ENCODE data around the gene MPP3.

MPP3 gene

DNA sequence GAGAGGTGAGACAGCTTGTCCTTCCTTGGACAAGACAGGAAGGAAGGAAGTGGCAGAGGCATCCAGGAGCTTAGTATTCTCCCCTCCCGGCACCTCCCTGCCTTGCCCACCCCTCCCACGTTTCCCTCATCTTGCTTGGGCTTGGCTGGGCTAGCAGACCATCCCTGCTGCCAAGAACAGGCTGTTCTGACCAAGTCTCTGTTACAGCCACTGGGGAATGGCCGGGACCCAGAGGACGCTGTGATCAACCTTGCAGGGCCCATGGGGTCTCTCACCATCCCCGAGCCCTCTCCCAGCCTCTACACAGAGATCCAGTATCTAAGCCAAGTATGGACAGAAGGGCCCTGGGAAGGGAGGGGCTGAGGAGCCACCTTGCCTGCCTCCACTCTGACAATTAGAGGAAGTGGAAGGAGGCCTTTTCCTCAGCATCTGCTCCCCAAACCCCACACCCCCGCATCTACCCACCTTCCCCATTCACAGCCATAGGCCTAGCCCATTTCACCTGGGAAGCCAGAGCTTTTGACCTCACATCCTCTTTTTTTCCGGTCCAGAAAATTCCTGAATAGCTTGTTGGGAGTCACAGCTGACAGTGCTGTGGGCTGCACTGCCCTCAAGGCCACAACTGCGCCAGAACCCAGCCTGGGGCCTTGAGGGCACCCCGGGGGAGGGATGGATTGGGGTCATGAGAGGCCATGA lies 28.1 kb upstream of the MPP3 start:
- no peak for DNase-seq

- DNase-seq, result no peak
These were observed 27.3 kb upstream of the MPP3 start for GRCh38 chr17:43860077-43860725.

DNA sequence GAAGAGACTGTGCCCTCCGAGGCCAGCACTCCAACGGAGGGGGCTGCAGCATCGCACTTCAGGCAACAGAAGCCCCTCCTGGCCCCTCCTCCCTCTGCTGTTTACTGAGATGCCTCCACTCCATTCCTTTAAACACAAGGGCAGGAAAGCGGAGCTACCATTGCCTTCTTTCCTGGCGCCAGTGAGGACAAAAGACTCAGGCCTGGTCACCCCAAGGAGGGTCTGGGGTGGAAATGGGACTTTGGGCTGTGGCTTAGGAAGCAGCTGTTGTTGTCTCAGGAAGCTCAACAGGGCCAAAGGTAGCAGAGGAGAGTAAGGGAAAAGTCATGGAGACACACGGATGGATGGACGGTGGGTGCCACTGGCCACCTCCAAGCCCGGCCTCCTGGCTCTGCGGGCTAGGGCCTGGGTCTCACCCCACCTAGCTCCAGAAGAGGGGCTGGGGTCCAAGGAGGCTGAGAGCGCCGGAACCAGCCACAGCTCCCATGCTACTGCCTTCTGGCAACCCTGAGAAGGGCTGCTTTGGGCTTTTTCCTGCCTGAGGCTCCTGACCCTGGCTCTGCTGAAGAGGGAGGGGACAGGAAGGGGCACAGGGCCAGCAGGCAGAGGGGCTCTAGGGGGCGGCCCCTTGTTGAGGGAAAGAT lies 25.1 kb upstream of the MPP3 start:
- DNase-seq, result no peak

DNA sequence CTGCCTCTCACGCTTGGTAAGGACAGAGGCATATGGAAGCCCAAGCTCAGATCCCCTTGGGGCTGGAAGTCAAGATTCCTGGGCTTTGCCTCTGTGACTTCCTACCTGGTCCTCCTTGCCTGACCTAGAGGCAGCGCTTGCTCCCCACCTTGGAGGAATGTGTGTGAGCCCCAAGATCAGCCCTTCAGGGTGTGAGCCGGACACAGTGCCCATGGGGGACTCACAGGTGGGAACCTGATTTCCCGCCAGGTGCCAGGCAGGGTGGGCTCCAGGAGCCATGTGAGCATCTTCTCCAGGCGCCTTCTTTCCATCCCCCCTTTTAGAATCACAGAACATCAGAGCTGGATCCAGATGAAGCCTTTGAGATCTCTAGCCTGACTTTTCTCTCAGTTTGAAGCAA lies 24.2 kb upstream of the MPP3 start:
- DNase-seq, result no peak

DNA sequence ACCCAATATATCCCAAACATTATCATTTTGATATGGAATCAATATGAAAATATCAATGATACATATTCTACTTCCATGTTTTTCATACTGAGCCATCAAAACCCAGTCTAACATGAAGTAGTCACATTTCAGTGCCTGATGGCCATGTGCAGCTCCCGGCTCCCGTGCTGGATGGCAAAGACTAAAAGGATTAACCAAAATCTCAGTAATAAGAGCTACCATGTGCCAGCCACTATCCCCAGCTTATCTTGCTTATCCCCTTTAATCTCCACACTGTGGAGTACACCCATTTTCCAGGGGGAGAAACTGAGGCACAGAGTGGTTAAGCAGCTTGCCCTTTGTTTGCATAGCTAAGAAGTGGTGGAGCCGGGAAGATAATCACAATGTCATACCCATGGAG lies 23.2 kb upstream of the MPP3 start:
- DNase-seq, result no peak

DNA sequence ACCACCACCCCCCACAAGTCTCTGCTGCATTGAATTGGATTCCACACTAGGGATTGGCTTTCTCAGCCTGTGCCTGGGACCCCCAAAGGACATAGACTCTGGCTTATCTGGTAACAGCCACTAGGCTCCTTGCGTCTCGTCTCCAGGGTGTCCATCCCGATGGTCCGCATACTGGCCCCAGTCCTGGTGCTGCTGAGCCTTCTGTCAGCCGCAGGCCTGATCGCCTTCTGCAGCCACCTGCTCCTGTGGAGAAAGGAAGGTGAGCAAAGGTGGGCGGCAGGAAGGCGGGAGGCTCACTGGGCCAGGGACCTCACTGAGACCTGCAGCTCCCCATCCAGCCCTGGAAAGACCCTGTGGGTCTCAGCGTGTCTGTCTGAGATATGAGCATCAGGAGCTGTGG lies 22.1 kb upstream of the MPP3 start:
- DNase-seq, result no peak

DNA sequence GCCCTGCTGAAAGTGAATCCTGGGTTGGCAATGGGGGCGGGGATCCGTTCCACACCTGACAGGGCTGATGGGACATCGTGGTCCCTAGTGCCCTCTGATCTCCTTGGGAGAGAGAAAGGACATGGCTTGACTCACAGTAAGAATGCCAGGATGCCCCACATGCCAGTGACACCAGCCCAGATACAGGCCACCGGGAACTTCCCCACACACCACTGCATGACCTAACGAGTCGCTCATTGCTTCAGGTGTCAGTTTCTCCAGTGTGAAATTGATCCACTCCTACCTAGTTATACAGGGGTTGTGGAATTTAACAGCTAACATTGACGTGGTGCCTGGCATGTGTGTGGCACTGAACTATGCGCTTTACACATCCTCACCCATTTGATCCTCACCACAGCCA lies 21.6 kb upstream of the MPP3 start:
- no peak for DNase-seq

DNA sequence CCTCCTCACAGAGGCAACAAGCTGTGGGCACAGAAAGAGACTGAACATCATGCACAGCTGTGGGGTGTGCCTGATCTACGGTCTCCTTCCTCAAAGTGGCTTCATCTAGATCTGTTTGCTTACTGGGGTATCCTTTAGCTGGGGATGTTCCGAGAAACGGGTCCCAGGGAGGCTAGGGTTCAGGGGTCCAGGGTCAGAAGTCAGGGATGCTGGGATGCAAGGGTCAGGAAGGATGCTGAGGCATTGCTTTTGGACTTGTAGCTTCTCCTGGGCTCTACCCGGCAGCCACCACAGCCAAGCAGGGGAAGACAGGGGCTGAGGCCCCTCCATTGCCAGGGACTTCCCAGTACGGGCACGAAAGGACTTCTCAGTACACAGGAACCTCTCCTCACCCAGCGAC lies 20.6 kb upstream of the MPP3 start:
- DNase-seq, result no peak

DNA sequence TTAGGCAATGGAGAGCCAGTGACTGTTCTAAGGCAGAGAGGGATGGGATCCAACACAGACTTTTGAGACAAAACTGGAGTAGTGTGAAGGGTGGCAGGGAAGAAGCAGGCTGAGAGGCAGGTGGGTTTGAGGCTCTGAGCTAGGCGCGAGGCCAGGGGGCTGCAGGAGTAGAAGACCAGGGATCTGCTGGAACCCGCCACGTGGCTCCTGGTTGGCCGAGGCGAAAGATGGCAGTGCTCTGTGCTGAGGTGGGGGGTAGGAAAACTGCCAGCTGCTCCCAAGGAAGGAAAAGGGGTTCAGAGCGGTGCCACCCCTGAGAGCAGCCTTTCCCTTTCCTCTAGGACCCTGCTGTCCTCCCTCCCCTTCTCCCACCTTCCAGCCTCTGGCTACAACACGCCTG lies 19.6 kb upstream of the MPP3 start:
- no peak for DNase-seq

GRCh38 chr17:43849116-43849515 lies 16.2 kb upstream of the MPP3 start:
- DNase-seq, result no peak

GRCh38 chr17:43848601-43849000 lies 15.7 kb upstream of the MPP3 start:
- DNase-seq, result no peak

DNA sequence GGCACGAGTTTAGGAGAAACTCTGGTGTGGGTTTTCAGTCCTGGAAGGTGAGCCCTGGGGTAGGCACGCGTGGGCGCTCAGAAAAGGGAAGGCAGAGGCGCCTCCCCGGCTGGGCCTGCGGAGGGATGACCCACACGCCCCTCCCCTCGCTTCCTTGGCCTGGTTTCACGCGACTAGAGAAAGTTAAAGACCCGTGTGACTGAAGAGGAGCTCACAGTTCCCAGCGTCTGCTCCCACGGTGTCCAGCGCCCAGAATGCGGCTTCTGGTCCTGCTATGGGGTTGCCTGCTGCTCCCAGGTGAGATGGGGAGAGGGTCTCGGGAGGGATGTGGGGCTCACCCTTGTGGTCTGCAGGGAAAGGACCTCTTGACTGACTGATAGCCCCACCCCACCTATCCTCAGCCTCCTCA lies 14.0 kb upstream of the MPP3 start, which contains the start of gene CD300LG:
Gene CD300LG, plus strand, starts transcription at position 214 of the 409 bp plus-strand sequence. Its CDS starts 41 bp downstream, at position 255.
- DNase-seq, result no peak

DNA sequence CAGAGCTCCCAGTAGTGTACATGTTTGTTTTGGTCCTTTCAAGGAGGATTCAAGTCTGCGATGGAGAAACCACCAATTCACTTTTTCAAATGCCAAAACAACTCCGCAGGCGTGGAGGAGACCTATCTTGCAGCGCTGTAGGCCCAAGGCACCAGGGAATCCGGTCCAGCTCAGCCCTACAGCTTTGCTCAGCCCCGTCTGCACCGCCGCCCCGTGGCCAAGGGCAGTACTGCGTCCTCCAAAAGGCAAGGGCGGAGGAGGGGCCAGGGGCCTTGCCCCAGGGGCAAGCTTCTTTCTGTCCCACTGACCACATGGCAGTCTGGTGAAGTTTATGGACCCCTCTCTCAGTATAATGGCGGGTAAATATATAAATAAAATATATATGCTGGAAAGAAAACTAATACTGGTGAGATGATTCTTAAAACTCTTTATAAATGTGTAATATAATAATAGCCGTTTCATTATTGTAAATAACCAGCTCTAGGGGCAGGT lies 13.3 kb upstream of the MPP3 start:
- peak in 1 of 2 experiments; percentile 54 for DNase-seq

DNA sequence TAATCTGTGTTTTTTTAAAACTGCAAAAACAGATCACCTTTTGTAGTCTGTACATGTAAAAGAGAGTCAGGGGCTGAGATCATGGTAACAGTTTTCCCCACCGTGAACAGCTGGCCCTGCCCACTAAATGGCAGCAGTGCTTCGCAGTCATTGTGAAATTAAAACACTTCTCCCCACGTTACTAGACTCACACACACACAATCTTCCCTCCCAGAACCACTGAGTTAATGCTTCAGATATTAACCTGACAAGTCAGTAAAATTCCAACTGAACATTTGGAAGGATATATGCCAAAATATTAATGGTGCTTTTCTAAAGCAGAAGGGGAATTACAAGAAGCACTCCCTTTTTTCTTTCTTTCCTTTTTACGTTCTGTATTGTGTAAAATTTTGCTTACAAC lies 12.8 kb upstream of the MPP3 start:
- no peak for DNase-seq

GRCh38 chr17:43844241-43844640 lies 11.3 kb upstream of the MPP3 start:
- no peak for DNase-seq

DNA sequence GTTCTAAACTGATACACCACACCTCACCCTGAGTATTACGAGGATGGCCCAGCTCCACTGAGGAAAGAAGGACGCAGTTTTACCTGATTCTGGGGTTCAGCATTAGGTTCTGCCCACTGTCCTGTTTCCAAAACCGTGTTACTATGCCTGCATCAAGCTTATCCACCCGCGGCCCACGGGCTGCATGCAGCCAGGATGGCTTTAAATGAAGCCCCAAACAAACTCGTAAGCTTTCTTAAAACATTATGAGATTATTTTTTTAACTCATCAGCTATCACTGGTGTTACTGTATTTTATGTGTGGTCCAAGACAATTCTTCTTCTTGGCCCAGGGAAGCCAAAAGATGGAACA lies 10.0 kb upstream of the MPP3 start:
- DNase-seq, result no peak

GRCh38 chr17:43842091-43842974 lies 9.4 kb upstream of the MPP3 start:
- DNase-seq, result peak in 1 of 2 experiments; percentile 31

DNA sequence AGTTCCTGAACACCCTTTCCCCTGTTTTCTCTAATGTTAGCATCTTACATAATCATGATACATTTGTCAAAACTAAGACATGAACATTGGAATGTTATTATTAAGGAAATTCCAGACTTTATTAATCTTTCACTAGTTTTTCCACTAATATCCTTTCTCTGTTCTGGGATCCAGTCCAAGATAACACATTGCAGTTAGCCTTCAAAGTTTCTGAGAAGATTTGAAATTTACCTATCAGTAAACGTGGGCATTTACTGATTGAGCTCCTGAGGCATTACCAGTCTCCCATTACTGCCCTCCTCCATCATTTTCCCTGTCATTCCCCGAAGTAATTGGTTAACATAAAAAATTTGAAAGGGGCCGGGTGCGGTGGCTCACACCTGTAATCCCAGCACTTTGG lies 8.3 kb upstream of the MPP3 start:
- DNase-seq, result no peak

DNA sequence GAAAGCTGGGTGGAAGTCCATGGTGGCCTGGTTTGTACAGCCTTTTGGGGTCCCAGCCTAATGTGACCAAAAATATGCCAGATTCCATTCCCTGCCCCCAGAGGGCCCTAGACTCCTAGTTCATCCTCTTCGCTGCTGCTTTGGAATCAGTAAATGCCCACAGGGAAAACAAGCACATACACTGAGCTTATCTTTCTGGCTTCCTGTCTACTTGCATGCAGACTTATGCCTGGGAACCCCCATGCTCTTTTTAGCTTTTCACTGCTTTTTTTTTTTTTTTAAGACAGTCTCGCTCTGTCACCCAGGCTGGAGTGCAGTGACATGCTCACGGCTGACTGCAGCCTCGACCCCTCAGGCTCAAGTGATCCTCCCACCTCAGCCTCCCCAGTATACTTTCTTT lies 7.9 kb upstream of the MPP3 start:
- peak in 1 of 2 experiments; percentile 20 for DNase-seq

GRCh38 chr17:43839670-43840108 lies 6.7 kb upstream of the MPP3 start:
- DNase-seq, result peak in 1 of 2 experiments; percentile 30

DNA sequence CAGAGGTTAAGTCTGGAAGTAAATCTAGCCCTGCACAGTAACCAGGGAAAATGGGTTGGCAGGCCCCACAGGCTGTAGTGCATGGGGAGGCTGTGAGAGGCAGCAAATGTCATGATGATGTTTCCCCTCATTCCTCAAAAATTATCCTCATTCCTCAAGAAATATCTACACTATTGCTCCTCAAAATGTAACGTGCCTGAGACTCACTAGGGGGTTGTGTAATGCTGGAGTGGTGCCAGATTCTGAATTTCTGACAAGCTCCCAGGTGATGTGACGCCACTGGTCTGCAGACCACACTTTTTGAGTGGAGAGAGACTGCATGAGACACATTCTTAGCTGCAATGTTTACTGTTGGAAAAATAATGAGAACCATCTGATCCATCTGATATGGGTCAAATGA lies 1.2 kb upstream of the MPP3 start:
- DNase-seq, result no peak

DNA sequence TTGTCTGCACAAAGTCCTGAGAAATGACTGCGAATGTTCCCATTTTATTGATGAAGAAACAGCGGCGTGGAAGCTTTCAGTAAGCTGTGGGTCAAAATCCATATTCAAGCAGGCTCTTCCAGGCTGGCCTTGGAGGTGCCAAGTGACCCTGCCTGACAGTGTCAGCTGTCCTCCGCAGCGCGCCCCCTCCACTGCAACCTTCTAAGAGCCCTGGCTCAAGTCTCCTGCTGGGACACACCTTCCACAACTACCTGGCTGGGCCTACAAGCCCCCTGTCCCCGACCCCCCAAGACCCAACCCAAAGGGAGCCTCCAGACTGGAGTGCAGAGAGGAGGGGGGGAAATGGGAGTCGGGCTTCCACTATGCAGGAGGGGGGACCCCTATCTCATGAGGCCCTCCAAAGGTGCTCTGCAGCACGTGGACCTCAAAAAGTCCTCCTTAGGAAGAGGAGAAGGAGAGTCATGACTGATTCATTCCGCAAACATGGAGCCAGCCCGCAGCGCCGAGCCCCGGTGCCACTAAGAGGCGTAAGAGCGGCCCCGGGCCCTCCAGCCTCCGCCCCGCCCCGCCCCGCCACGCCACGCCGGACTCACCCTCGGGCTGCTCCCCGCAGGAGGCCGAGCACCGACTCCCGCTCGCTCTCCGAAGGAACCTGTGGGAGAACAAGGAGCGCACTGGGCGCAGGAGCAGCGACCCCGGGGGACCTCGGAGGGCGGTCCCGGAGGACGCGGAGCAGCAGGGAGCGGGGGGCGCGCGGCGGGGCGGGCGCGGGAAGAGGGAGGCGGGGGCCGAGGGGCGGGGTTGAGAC lies 574 bp downstream of the MPP3 start:
- DNase-seq, result peak in 1 of 2 experiments; percentile 43

Measured in SW 1271 (cell line).